ENCODE results near the gene CHD3.

CHD3 gene

GRCh38 chr17:7929158-7930023 is 40.8 kb downstream of the CHD3 start, which contains the start of gene KCNAB3:
TSS of gene KCNAB3 (minus strand) at chr17:7929856. CDS start at chr17:7929435, 421 bp downstream.
- POLR2A ChIA-PET: interaction anchor here (1.5 kb wide), 1 partner anchor 13 kb away, joined by 9 read pairs; the partner anchor contains the start of gene RNF227

GRCh38 chr17:7930841-7931631 is 42.4 kb downstream of the CHD3 start:
- ChIA-PET CTCF (interaction anchor here (0.9 to 16.0 kb wide), 9 partner anchors 12 to 126 kb away, joined by 3 to 173 read pairs (median 19); no protein-coding TSS in a partner anchor), POLR2A (interaction anchor here (1.4 to 3.2 kb wide), 3 partner anchors 14 to 75 kb away, joined by 6 to 23 read pairs (median 6); partner anchors contain the start of gene RNF227)
- H3K4me3 ChIP-seq (ENCODE audit: low read depth, low read length): peak overlapping the region; percentile 100
- TF ChIP-seq CTCF (IDR thresholded peaks at IDR 0.05; ENCODE audit: insufficient read depth, low read length, missing control alignments): no peak
- DNase-seq (ENCODE audit: low read depth, low spot score): no peak

More at GRCh38 chr17:7929158-7930023, 40.8 kb downstream of the CHD3 start, which contains the start of gene KCNAB3:
- CTCF ChIA-PET: interaction anchor here (0.8 to 16.0 kb wide), 7 partner anchors 12 to 112 kb away, joined by 3 to 173 read pairs (median 4); no protein-coding TSS in a partner anchor
- peak within 1 kb of the TSS; percentile 62 for H3K4me3 ChIP-seq (ENCODE audit: low read depth, low read length)
- no peak for TF ChIP-seq CTCF (IDR thresholded peaks at IDR 0.05; ENCODE audit: insufficient read depth, low read length, missing control alignments)
- no peak for DNase-seq (ENCODE audit: low read depth, low spot score)

- CTCF ChIA-PET: interaction anchor here (0.8 to 16.0 kb wide), 16 partner anchors 12 to 188 kb away, joined by 3 to 173 read pairs (median 6); no protein-coding TSS in a partner anchor
- POLR2A ChIA-PET: interaction anchor here (1.4 to 3.2 kb wide), 4 partner anchors 13 to 75 kb away, joined by 5 to 23 read pairs (median 6); partner anchors contain the start of gene RNF227
- peak; percentile 92 for DNase-seq (ENCODE audit: low read depth, low spot score)
- TF ChIP-seq CTCF (IDR thresholded peaks at IDR 0.05; ENCODE audit: insufficient read depth, low read length, missing control alignments): no peak
- H3K4me3 ChIP-seq (ENCODE audit: low read depth, low read length): peak within 1 kb of the TSS; percentile 100
These were observed 43.3 kb downstream of the CHD3 start, which contains the start of the genes CNTROB and TRAPPC1 for GRCh38 chr17:7931709-7932482. TSS of gene CNTROB (plus strand) at chr17:7932206. CDS start at chr17:7933080, 874 bp downstream. TSS of gene TRAPPC1 (minus strand) at chr17:7931946. CDS start at chr17:7931829, 117 bp downstream.

- CTCF ChIA-PET: interaction anchor here (0.6 to 16.0 kb wide), 21 partner anchors 8 to 189 kb away, joined by 3 to 173 read pairs (median 4); partner anchors contain the start of gene NAA38
- H3K4me3 ChIP-seq (ENCODE audit: low read depth, low read length): peak overlapping the region; percentile 100
- no peak for TF ChIP-seq CTCF (IDR thresholded peaks at IDR 0.05; ENCODE audit: insufficient read depth, low read length, missing control alignments)
- no peak for DNase-seq (ENCODE audit: low read depth, low spot score)
- POLR2A ChIA-PET: interaction anchor here (1.3 to 3.2 kb wide), 3 partner anchors 16 to 58 kb away, joined by 3 to 23 read pairs (median 5); partner anchors contain the start of gene RNF227
These were observed 43.9 kb downstream of the CHD3 start for GRCh38 chr17:7932483-7932891.

GRCh38 chr17:7932949-7933348 is 44.4 kb downstream of the CHD3 start:
- DNase-seq (ENCODE audit: low read depth, low spot score): no peak
- peak; percentile 35 for TF ChIP-seq CTCF (IDR thresholded peaks at IDR 0.05; ENCODE audit: insufficient read depth, low read length, missing control alignments)
- H3K4me3 ChIP-seq (ENCODE audit: low read depth, low read length): peak overlapping the region; percentile 100
- ChIA-PET CTCF (interaction anchor here (0.6 to 16.0 kb wide), 22 partner anchors 8 to 189 kb away, joined by 3 to 173 read pairs (median 4); partner anchors contain the start of gene NAA38), POLR2A (interaction anchor here (1.3 to 3.2 kb wide), 3 partner anchors 16 to 57 kb away, joined by 3 to 23 read pairs (median 5); partner anchors contain the start of gene RNF227)
